Activated T-cell treated with anti-CD3 and anti-CD28 coated beads for 4 hours (primary cell): ENCODE measurements around the gene FBXO42.
A peak's percentile ranks its signal among the peaks of the same experiment; 100 is the strongest.

Source experiments
- DNase-seq: peaks from one replicate; pipeline ENCODE4 v3.0.0-alpha.2; 2020

The FBXO42 gene

GRCh38 chr1:16351994-16352841 is at the start of gene FBXO42:
Gene FBXO42 (minus strand): TSS chr1:16352480. CDS start chr1:16315418, 37,062 bp downstream.
- DNase-seq, result peak; percentile 80

DNA sequence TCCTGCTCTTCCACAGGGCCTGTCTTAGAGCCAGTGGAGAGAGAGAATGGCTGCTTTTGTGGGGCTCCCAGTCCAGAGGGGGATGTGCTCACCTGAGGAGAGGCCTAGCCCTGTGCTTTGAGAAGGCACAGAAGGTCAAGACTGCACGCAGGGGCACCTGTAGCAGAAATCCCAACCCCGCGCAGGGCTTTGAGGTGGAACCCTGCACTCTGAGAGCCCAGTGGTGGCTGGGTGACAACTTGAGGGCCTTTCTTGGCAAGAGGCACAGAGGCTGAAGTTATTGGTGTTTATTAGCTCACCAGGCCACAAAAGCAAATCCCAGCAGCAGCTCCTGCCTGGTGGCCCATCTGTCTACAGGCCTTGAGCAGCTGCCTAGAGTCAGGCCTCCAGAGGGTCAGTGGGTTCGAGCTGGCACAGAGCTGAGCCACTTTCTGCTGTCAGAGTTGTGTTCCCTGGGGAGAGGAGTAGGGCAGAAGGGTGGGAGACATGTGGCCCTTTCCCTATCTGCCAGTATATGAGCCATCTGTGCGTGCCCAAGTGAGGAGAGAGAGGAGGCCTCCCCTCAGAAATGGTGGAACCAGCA is 46.2 kb upstream of the FBXO42 start:
- no peak for DNase-seq

- DNase-seq, result no peak
These were observed 44.8 kb upstream of the FBXO42 start for GRCh38 chr1:16397120-16397519.

DNA sequence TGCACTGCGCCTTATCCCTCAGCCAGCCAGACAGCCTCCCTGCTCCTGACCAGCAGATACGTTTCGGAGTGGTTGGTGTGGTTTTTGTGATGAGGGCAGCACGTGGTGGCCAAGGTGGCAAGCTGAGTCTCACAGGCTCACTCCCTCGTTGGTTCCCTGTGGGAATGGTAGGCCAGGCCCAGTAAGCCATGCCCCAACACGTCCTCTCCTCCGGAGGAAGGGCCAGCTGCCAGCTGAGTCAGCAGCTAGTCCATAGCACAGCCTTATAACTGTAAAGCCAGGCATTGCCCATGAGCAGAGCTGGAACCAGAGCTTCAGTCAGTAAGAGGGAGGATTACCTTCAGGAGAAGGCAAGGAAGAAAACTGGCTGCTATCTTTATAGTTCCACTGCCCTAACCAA is 44.3 kb upstream of the FBXO42 start:
- no peak for DNase-seq

DNA sequence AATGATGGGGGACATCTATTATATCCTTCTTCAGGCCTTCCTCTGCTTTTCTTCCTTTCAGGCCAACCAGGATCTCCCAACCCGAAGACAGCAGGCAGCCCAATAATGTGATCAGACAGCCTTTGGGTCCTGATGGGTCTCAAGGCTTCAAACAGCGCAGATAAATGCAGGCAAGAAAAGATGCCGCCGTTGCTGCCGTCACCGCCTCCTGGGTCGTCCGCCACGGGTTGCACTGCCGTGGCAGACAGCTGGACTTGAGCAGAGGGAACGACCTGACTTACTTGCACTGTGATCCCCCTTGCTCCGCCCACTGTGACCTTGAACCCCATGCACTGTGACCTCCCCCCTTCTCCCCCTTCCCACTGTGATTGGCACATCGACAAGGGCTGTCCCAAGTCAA is 42.7 kb upstream of the FBXO42 start:
- no peak for DNase-seq

DNA sequence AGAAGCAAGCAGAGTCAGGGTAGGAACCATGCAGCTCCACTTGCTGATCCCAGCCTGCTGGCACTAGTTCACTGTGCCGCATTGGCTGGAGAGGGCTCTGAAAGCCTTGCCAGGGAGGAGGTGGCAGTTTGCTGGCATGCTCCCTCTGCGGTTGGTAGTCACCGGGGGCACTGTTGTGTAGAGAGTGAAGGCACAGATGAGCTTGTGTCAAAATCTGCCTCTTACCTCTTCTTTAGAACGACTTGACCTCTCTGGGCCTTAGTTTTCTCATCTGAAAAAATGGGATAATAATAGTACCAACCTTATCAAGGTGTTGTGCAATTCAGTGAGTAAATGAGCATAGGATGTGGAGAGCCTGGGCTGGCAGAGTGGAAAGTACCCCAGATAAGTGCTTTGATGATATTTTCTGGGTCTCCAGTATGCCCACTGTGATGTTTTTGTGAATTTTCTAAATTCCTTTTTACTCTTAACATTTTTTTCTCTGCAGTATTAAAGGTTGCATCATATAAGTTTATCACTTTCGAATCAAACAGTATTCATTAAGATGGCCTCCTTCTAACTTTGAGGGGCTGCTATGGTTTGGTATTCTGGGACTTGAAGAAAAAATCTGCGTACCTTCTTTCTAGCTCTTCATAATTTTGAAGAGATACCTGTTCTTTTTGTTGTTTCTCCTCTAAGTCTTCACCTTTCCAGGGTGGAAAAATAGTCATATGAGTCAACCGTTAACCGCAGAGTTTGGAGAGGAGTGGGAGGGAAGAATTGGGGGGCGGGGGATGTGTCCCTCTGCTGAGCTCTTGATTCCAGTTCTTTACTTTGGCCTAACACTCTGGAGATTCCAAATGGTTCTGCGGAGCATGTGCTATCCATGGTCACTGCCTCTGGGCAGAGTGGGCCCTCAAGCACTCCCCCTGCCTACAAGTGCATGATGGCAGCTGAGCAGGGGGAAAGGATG is 41.6 kb upstream of the FBXO42 start:
- DNase-seq, result no peak

GRCh38 chr1:16392740-16393569 is 40.7 kb upstream of the FBXO42 start:
- DNase-seq, result no peak

DNA sequence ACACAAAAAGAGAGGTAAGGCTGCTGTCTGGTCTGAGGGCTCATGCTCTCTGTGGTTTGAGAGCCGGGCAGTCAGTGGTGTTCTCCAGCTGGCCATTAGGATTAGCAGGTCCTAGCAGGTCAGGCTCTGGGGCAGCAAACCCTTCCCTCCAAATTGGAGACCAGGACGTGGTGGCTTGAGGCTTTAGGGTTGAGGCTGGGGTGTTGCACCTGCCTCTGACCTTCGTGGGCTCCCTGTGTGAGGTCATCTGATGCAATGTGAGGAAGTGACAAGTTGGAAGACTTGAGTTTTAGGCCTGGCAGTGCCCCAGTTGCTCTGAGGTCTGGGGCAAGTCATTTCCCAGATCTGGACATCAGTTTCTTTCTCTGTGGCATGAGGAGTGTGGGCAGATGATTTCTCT is 39.1 kb upstream of the FBXO42 start:
- no peak for DNase-seq

DNA sequence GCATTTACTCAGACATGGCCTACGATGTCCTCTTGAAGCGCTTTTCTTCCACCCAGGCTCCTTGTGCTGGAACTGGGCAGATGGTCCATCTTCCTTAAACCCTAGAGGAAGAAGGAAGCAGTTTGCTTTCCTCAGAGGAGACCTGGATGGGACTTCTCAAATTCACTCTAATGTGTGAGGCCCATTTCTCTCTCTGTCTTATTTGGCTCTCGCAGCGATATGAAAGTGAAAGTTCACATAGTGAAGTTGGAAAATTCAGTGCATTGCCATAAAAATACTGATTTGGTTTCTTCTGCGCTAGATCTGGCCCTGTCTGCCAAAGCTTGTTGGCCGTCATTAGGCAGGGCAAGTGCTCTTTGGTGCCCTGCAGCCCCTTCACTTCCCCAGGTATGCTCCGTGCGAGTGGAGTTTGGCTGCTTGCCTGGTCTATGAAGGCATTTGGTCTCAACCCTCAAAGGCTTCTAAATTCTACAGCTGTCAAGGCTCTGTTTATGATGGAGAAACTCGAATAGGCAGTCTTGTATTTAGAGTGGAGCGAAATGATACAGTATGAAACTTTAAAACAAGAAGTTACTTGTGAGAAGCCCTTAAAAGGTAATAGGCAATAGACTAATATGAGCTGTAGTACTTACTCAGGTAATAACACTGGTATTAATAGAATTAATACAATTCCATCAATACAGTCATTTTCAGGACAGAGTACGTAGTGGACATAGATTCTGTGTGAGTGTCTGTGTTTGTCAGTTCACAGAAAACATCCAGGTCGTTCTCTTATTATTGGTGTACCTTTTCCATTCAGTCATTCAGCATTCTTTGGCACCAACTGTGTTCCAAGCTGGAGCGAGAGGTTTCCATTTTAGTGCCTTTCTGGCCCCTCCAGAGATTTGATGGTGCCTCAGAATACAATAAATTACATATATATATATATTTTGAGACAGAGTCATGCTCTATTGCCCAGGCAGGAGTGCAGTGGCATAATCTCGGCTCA is 35.2 kb upstream of the FBXO42 start:
- DNase-seq, result no peak

DNA sequence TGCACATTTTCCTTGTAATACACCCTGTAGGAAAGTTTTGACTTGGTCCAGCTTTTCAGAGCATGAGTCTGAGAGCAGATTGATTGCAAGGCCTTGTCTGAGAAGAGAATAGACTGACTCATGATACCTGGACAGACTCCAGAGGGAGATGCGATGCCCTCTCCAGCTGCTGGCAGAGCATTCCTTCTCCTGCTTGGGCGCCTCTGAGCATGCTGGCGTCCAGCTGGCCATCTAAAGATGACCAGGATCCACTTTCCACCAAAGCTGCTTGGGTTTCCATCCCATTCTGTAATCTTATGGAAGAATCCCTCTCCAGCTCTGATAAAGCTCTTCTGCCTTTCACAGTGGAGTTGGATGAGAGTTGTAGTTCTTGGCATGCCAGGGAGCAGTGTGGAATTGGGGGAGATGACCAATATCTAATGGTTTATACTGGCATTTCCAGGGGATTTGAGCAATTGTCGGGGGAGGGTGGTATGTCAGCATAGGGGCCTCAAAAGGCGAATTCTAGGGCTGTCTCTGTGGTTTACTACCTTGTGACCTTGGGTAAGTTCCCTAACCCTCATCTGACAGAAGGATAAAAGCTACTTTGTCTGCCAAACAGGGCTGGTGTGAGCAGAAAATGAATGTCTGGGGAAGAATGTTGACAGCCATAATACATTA is 34.3 kb upstream of the FBXO42 start:
- DNase-seq, result no peak

DNA sequence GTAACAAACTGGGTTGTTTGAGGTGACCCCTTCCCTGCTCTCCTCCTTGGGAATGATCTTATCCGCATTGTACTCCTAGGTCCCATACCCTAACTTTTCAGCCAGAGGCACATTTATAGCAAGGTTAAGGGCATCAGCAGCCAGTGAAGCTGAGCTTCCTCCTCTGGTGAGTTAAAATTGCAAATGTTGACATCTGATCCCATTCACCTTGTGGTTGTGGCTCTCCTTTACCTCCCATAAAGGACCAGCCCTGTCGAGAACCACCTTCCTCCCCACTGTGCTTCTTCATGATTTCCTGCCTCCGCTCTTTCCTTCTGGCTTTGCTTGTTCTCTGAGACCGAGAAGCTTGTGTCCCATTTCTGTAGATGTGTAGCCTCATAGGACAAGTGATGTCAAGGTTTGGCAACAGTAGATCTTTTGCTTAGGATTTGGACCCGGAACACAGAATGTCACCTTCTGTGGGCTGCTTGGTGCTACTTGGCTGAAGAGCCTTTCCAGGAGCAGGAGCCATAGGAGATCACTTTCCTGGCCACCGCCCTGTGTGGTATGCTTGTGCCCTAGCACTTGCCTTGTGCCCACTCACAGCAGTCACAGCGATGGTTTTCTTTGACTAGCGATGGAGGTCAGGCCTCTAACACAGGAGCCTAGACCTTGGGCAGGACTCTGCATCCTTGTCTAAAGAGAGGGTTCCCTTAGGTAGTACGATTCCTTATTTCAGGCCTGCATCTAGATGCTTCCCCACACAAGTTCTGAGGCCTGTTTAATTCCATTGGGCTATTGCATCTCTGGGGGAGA is 33.6 kb upstream of the FBXO42 start:
- DNase-seq, result no peak

DNA sequence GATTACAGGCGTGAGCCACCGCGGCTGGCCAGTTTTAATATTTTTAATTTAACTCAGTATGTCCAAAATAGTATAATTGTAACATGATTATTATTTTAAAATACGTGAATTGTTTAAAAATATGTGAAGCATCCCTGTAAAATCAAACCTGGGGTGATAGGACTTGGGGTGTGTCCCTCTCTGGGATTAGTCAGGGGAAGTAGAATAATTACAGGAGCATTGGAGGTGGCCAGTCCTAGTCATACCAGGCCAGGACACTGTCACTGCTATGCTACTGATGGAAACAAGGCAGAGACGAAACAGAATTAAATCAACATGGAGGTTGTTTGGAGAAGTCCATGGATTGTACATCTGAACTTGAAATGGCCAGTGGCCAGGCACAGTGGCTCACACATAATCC is 31.6 kb upstream of the FBXO42 start:
- no peak for DNase-seq

DNA sequence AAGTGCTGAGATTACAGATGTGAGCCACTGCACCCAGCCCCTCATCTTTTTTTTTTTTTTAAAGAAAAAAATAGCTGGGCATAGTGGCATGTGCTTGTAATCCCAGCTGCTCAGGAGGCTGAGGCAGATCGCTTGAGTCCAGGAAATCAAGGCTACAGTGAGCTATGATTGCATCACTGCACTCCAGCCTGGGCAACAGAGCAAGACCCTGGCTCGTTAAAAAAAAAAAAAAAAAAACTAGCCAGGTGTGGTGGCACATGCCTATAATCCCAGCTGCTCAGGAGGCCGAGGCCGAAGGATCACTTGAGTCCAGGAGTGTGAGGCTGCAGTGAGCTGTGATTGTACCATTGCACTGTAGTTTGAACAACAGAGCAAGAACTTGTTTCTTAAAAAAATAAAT is 28.6 kb upstream of the FBXO42 start:
- DNase-seq, result no peak

- no peak for DNase-seq
These were observed 26.2 kb upstream of the FBXO42 start for GRCh38 chr1:16378443-16378842.

GRCh38 chr1:16376971-16377370 is 24.7 kb upstream of the FBXO42 start:
- no peak for DNase-seq

GRCh38 chr1:16375521-16376340 is 23.5 kb upstream of the FBXO42 start:
- no peak for DNase-seq

- DNase-seq, result no peak
These were observed 22.0 kb upstream of the FBXO42 start for GRCh38 chr1:16374266-16374665.

- no peak for DNase-seq
These were observed 20.4 kb upstream of the FBXO42 start for GRCh38 chr1:16372535-16373285.
